NCI-H1417 (cell line): ENCODE results near the gene MCTP2.

Experiments
- DNase-seq, 3 experiments: peaks; one replicate each; lab custom pipeline; 2025; lab: John Stamatoyannopoulos, UW

The MCTP2 gene

GRCh38 chr15:94395640-94396039, 164.3 kb downstream of the MCTP2 start:
- DNase-seq, result no peak

GRCh38 chr15:94397337-94397736, 166.0 kb downstream of the MCTP2 start:
- DNase-seq, result no peak

- no peak for DNase-seq
Observed at GRCh38 chr15:94398001-94398400, 166.6 kb downstream of the MCTP2 start.

- no peak for DNase-seq
Observed at GRCh38 chr15:94400526-94401298, 169.4 kb downstream of the MCTP2 start.

GRCh38 chr15:94403331-94403730, 172.0 kb downstream of the MCTP2 start:
- DNase-seq, result no peak

- no peak for DNase-seq
Observed at GRCh38 chr15:94404733-94405283, 173.4 kb downstream of the MCTP2 start.

- DNase-seq, result peak; percentile 49 to 100 (median 96)
Observed at GRCh38 chr15:94411285-94411684, 179.9 kb downstream of the MCTP2 start.

GRCh38 chr15:94411846-94412245, 180.5 kb downstream of the MCTP2 start:
- DNase-seq, result peak in 2 of 3 experiments; percentile 79 to 92

GRCh38 chr15:94412979-94413746, 181.8 kb downstream of the MCTP2 start:
- DNase-seq, result peak; percentile 32 to 84 (median 35)

- peak in 2 of 3 experiments; percentile 31 to 73 for DNase-seq
Observed at GRCh38 chr15:94414916-94415315, 183.6 kb downstream of the MCTP2 start.

- no peak for DNase-seq
Observed at GRCh38 chr15:94416267-94416666, 184.9 kb downstream of the MCTP2 start.

GRCh38 chr15:94416820-94417219, 185.5 kb downstream of the MCTP2 start:
- peak in 2 of 3 experiments; percentile 39 to 66 for DNase-seq

- DNase-seq, result peak in 1 of 3 experiments; percentile 57
Observed at GRCh38 chr15:94417501-94418293, 186.3 kb downstream of the MCTP2 start.

- no peak for DNase-seq
Observed at GRCh38 chr15:94421706-94422105, 190.3 kb downstream of the MCTP2 start.

- DNase-seq, result no peak
Observed at GRCh38 chr15:94432279-94432678, 200.9 kb downstream of the MCTP2 start.

- DNase-seq, result no peak
Observed at GRCh38 chr15:94439158-94439557, 207.8 kb downstream of the MCTP2 start.

GRCh38 chr15:94441760-94442159, 210.4 kb downstream of the MCTP2 start:
- DNase-seq, result no peak

- DNase-seq, result no peak
Observed at GRCh38 chr15:94442480-94442879, 211.1 kb downstream of the MCTP2 start.

- DNase-seq, result no peak
Observed at GRCh38 chr15:94443186-94443585, 211.8 kb downstream of the MCTP2 start.

- no peak for DNase-seq
Observed at GRCh38 chr15:94445566-94446160, 214.3 kb downstream of the MCTP2 start.

- no peak for DNase-seq
Observed at GRCh38 chr15:94446441-94446840, 215.1 kb downstream of the MCTP2 start.

- DNase-seq, result peak in 1 of 3 experiments; percentile 19
Observed at GRCh38 chr15:94451466-94451865, 220.1 kb downstream of the MCTP2 start.
